Measurements from ENCODE around the gene PHKA2. TPM values are rescaled to one million over a fixed set of nuclear protein-coding genes. Genes with fewer than 3 reads are reported as not detected.

The PHKA2 gene
- total and polyA plus RNA-seq, 2 experiments from 2014 or later = 26.4 to 35.7 TPM

DNA sequence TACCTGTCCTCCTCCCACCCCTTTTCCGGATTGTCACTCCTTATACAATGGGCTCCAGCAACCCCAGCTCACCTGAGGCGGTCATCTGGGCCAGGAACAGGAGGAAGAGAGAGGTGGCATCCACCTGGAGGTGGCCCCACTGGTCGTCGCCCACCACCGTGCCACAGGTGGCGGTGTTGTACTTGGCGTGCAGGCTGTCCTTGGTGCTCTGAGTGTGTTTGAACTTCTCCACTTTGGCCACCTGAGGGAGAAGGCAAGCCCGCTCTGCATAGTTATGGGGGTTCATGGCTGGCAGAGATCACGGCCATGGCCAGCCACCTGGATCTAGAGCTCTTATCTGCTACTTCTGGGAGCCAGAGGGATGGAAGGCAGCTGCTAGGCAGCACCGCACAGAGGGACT, 32.9 kb downstream of the PHKA2 start:
- DNase-seq (ENCODE audit: low spot score) = no peak
- no peaks in the 10 kb centered on the region for H3K27me3 ChIP-seq
- no peaks in the 10 kb centered on the region for H4K20me1 ChIP-seq (ENCODE audit: insufficient read depth, poor library complexity, severe bottlenecking)
- H3K9me3 ChIP-seq (ENCODE audit: low read depth) = no peaks in the 10 kb centered on the region
- H3K9me2 ChIP-seq (replicated peaks; ENCODE audit: insufficient read depth) = no peaks in the 10 kb centered on the region
- no peak overlapping the region for H2AFZ ChIP-seq
- no peak overlapping the region for H3K27ac ChIP-seq
- no peak overlapping the region for H3K4me3 ChIP-seq
- no peaks in the 10 kb centered on the region for H3K79me2 ChIP-seq
- no peaks in the 10 kb centered on the region for H3K36me3 ChIP-seq (replicated peaks; ENCODE audit: insufficient read depth, low read depth)
- H3K4me1 ChIP-seq (ENCODE audit: insufficient read depth) = no peaks in the 10 kb centered on the region
- WGBS (ENCODE audit: low lambda C conversion rate, missing lambda C conversion rate) = 86% methylated on average over 10 of the region's 10 CpGs
- H3K4me2 ChIP-seq = no peak overlapping the region
- TF ChIP-seq, protein P1, sequence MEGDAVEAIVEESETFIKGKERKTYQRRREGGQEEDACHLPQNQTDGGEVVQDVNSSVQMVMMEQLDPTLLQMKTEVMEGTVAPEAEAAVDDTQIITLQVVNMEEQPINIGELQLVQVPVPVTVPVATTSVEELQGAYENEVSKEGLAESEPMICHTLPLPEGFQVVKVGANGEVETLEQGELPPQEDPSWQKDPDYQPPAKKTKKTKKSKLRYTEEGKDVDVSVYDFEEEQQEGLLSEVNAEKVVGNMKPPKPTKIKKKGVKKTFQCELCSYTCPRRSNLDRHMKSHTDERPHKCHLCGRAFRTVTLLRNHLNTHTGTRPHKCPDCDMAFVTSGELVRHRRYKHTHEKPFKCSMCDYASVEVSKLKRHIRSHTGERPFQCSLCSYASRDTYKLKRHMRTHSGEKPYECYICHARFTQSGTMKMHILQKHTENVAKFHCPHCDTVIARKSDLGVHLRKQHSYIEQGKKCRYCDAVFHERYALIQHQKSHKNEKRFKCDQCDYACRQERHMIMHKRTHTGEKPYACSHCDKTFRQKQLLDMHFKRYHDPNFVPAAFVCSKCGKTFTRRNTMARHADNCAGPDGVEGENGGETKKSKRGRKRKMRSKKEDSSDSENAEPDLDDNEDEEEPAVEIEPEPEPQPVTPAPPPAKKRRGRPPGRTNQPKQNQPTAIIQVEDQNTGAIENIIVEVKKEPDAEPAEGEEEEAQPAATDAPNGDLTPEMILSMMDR (IDR thresholded peaks at IDR 0.05; ENCODE audit: poor library complexity) = no peak
- TF ChIP-seq EZH2 (IDR thresholded peaks at IDR 0.05; ENCODE audit: borderline replicate concordance) (no peak), EZH2phosphoT487 (IDR thresholded peaks at IDR 0.05; ENCODE audit: low read depth, severe bottlenecking, unreplicated experiment) (no peak)

DNA sequence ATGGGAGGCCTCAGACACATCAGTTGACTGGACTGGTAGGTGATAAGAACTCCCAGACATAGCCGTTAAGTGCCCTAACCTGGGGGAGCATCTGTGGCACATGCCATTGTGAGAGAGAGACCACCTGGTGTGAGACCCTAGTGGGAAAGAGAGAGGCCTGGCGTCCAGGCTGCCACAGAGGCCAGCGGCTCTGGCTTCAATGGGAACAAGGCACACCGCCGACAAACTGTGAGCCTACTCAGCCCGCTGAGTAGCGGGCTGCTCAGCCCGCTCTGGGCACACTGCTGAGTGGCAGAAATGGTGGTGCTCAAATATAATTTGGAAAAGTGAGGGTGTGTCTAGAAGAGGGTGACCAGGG, 34.0 kb downstream of the PHKA2 start:
- TF ChIP-seq EZH2 (IDR thresholded peaks at IDR 0.05; ENCODE audit: borderline replicate concordance) (no peak), EZH2phosphoT487 (IDR thresholded peaks at IDR 0.05; ENCODE audit: low read depth, severe bottlenecking, unreplicated experiment) (no peak)
- TF ChIP-seq, protein P1 (IDR thresholded peaks at IDR 0.05; ENCODE audit: poor library complexity) = no peak
- H4K20me1 ChIP-seq (ENCODE audit: insufficient read depth, poor library complexity, severe bottlenecking) = no peaks in the 10 kb centered on the region
- H3K27me3 ChIP-seq = no peaks in the 10 kb centered on the region
- no peaks in the 10 kb centered on the region for H3K9me3 ChIP-seq (ENCODE audit: low read depth)
- H3K9me2 ChIP-seq (replicated peaks; ENCODE audit: insufficient read depth) = no peaks in the 10 kb centered on the region
- no peaks in the 10 kb centered on the region for H3K36me3 ChIP-seq (replicated peaks; ENCODE audit: insufficient read depth, low read depth)
- 83% methylated on average over 8 of the region's 8 CpGs for WGBS (ENCODE audit: low lambda C conversion rate, missing lambda C conversion rate)
- no peak overlapping the region for H2AFZ ChIP-seq
- no peaks in the 10 kb centered on the region for H3K79me2 ChIP-seq
- no peak overlapping the region for H3K4me3 ChIP-seq
- DNase-seq (ENCODE audit: low spot score) = no peak
- no peaks in the 10 kb centered on the region for H3K4me1 ChIP-seq (ENCODE audit: insufficient read depth)
- no peak overlapping the region for H3K4me2 ChIP-seq
- H3K27ac ChIP-seq = no peak overlapping the region

DNA sequence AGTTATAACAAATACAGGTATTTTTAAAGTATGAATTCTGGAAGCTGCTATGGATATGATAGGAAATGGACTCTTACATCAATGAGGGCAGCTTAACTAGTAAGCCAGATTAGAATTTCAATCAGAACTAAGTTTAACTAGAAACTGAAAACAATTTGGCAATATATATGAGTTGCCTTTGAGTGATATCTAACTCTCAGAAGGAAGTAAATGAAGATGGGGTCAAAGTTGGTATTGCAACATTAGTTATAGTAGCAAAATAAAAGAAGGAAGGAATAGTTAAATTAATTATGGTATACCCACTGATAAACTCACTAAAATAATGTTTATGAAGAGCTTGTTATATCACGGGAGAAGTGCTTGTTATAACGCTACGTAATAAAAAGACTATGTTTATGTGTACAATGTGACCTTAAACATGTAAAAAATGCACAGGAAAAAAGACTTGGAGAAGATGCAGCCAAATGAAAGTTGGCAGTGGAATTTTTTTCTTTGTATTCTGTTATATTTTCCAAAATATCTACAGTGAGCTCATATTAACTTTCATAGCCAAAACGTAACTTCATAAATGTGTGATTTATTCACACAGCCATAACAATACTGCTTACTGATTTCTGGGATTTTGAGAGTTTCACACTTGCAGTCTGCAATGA, 34.5 kb downstream of the PHKA2 start:
- 85% methylated on average over 4 of the region's 4 CpGs for WGBS (ENCODE audit: low lambda C conversion rate, missing lambda C conversion rate)
- TF ChIP-seq, protein P1 (IDR thresholded peaks at IDR 0.05; ENCODE audit: poor library complexity) = no peak
- no peak for TF ChIP-seq EZH2 (IDR thresholded peaks at IDR 0.05; ENCODE audit: borderline replicate concordance)
- no peak for TF ChIP-seq EZH2phosphoT487 (IDR thresholded peaks at IDR 0.05; ENCODE audit: low read depth, severe bottlenecking, unreplicated experiment)
- no peaks in the 10 kb centered on the region for H3K4me1 ChIP-seq (ENCODE audit: insufficient read depth)
- H3K79me2 ChIP-seq = no peaks in the 10 kb centered on the region
- H3K4me3 ChIP-seq = no peak overlapping the region
- H3K27me3 ChIP-seq = no peaks in the 10 kb centered on the region
- H3K9me2 ChIP-seq (replicated peaks; ENCODE audit: insufficient read depth) = no peaks in the 10 kb centered on the region
- H4K20me1 ChIP-seq (ENCODE audit: insufficient read depth, poor library complexity, severe bottlenecking) = no peaks in the 10 kb centered on the region
- H3K9me3 ChIP-seq (ENCODE audit: low read depth) = no peaks in the 10 kb centered on the region
- no peak for DNase-seq (ENCODE audit: low spot score)
- H2AFZ ChIP-seq = no peak overlapping the region
- no peaks in the 10 kb centered on the region for H3K36me3 ChIP-seq (replicated peaks; ENCODE audit: insufficient read depth, low read depth)
- H3K27ac ChIP-seq = no peak overlapping the region
- H3K4me2 ChIP-seq = no peak overlapping the region
